GM18517 (cell line): ENCODE measurements around the gene CTAGE6.
A peak's percentile ranks its signal among the peaks of the same experiment; 100 is the strongest.
"Not testable (repeated sequence)": the region's sequence is repeated elsewhere in the genome, so short reads cannot be mapped to it uniquely, and the experiment has no call there.

ENCODE experiments used
- ATAC-seq: cut with Tn5 transposase; IDR thresholded peaks from one replicate; pipeline ENCODE4 v1.9.1; 2021; ENCODE audit warnings: mild to moderate bottlenecking, moderate library complexity; ENCODE audit not compliant: unreplicated experiment

CTAGE6 gene

DNA sequence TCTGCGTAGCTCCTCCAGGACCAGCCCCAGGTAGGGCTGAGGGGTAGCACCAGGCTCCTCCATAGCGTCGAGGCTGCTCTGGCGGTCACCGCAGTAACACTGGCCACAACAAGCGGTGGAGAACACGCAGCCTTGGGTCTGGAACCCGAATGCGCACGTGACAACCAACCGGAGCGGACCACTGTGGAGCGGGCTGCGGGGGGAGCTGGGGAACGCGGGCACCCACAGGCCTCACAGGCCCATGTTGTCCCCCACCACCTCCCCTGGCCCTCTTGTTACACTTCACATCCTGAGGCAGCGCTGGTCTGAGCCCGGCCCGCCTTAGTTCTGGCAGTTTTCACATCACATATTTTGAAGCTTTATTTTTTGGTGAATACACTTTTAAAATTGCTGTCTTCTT, at the start of gene CTAGE6:
TSS of gene CTAGE6 (minus strand) at position 101 of the 400 bp plus-strand sequence. CDS start at position 63, 38 bp downstream.
- ATAC-seq: not testable (repeated sequence)

DNA sequence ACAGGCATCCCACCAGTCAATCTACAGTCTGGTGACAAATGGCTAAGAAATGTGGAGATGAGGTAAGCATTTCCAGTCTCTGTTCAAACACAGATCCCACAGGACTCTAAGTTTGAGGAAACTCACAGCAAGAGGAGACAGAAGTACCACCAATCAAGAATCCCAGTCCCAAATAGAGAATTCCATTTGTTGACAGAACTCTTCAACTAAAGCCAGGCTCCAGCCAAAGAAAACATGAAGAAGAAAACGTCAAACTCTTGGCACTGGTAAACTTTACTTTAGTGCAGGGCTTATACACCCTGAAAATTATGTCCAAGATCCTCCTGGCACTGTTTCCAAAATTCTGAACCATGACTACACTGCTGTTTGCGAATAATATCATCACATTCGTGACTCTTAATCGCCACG, 49.2 kb upstream of the CTAGE6 start:
- ATAC-seq: not testable (repeated sequence)

DNA sequence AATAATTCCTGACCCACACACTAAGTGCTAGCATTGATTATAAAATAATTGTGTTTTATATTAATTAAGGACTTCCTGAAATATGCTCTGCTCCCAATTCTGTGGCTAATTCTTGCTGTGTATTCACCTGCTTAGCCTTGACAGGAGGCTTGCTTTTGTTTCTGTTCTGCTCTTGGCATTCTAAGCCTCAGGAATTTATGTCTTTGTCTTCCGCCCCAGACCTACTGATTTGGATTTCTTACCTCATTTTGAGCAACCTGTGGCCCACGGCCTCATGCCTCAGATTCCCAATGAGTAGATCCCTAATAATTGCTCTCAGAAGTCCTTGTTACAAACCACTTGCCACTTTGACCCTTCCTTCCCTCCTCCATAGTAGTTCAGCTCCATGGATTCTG, 40.4 kb upstream of the CTAGE6 start:
- not testable (repeated sequence) for ATAC-seq

DNA sequence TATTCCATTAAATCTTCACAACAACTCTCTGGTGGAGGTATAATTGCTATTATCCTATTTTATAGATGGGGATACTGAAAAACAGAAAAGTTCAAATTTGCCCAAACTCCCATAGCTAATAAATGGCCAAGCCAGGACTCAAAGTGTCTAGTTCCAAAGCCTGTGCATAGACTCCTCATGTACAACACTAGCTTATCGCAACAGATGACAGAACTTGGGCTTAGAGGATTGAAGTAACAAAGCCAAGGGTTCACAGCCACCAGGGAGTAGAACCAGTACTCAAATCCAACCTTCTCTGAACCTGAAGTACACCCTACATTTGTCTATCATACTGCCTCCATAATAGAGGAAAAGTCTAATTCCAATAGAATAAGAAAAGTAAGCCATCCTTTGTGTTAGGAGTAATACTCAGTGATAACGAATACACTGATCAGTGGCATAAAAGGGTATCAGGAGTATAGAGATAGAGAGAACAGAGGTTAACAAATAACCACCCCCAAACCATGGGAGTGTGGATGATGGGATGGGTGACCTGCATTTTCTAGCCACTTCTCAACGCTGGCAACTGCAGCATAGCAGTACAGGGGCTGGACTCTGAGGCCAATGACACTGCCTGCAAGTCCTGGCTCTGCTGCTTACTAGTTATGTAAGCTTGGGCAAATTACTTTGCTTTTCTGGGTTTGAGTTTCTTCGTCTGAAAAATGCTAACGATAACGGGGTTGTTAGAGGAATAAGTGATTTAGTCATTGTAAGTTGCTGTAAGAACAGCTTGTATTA, 39.8 kb upstream of the CTAGE6 start:
- ATAC-seq: not testable (repeated sequence)

DNA sequence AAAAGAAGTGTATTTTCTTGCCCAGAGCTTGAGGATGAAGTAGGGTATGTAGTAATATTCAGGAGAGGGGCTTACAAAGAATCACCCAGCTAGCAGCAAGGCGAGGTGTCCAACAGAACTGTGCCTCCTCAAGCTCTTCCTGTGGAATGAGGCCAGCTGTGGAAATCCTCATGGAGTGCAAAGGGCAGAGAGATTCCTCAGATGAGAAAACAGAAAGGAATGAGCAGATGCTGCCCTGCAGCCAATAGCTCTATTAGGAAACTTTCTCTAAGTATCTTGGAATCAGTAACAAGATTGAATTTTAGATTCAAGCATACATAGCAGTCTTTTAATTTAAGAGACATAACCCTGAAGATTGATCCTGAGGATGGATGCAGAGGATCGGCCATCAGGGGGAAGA, 38.2 kb upstream of the CTAGE6 start:
- not testable (repeated sequence) for ATAC-seq

DNA sequence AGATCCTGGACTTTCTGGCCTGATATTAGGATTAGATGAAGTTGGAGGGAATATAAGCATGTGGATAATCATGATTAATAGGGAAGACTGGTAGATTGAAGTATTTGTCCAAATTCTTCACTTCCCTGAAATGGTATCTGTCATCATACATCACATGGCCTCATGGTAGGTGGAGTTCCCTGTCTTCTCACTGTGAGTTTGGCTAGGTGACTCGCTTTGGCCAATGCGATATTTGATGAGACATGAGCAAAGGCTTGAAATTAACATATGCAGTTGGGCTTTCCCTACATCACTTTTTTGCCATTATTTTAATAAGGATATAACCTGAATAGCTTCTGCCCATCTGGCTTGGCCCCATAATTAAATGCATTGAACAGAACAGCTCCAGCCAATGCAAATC, 35.1 kb upstream of the CTAGE6 start:
- ATAC-seq: not testable (repeated sequence)

GRCh38 chr7:143785415-143786182, 28.1 kb upstream of the CTAGE6 start:
- not testable (repeated sequence) for ATAC-seq

DNA sequence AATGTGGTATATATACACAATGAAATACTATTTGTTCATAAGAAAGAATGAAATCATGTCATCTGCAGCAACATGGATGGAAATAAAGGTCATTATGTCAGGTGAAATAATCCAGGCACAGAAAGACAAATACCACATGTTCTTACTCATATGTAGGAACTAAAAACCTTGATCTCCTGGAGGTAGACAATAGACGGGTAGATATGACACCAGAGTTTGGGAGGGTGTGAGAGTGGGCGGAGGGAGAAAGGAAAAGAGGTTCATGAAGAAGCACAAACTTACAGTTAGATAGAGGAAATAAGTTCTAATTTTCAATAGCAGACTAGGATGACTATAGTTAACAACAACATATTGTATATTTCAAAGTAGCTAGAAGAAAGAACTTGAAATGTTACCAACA, 22.1 kb upstream of the CTAGE6 start:
- ATAC-seq: not testable (repeated sequence)

- not testable (repeated sequence) for ATAC-seq
Measured at GRCh38 chr7:143772738-143773468, 15.4 kb upstream of the CTAGE6 start.

- not testable (repeated sequence) for ATAC-seq
Measured at GRCh38 chr7:143767531-143767930, 10.0 kb upstream of the CTAGE6 start.

GRCh38 chr7:143765678-143766077, 8.2 kb upstream of the CTAGE6 start:
- ATAC-seq: not testable (repeated sequence)

DNA sequence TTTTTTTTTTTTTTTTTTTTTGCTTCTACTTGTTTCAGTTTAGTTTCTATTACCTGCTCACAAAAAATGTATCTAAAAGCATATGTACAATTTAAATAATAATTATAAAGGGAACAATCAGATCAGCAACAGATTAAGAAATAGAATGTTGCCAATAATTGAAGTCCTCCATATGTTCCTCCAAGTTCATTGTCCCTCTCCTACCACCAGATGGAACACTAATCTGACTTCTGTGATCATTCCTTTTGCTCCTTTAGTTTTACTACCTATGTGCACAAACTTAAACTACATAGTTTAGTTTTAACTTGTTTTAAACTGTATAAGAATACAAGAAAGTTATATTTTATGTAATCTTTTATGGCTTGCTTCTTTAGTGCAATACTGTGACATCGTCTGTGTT, 5.6 kb upstream of the CTAGE6 start:
- not testable (repeated sequence) for ATAC-seq

GRCh38 chr7:143745340-143745739, 12.2 kb downstream of the CTAGE6 start:
- ATAC-seq: not testable (repeated sequence)

GRCh38 chr7:143737037-143737819, 20.3 kb downstream of the CTAGE6 start:
- peak; percentile 62 for ATAC-seq

GRCh38 chr7:143735962-143736361, 21.5 kb downstream of the CTAGE6 start:
- ATAC-seq: no peak

DNA sequence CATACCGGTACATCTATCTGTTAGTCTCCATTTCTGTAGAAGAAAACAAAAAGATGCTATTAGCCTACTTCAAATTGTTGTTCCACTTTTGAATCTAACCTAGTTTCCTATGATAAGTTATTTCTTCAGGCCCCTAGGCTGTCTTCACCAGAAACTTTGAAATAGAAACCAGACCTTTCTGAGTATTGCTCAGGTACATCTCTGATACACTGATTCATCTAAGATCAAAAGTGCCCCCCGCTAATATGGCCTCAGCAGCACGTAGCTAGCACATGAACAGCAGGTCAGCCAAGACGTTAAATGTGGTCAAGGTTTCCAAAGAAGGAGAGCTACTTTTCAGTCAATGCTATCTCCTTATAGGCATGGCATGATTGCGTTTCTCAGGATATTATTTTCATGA, 23.6 kb downstream of the CTAGE6 start:
- ATAC-seq: no peak

GRCh38 chr7:143728333-143728862, 29.1 kb downstream of the CTAGE6 start:
- no peak for ATAC-seq

- peak; percentile 73 for ATAC-seq
Measured at GRCh38 chr7:143727561-143727960, 29.9 kb downstream of the CTAGE6 start.

GRCh38 chr7:143726143-143726542, 31.4 kb downstream of the CTAGE6 start:
- not testable (repeated sequence) for ATAC-seq

DNA sequence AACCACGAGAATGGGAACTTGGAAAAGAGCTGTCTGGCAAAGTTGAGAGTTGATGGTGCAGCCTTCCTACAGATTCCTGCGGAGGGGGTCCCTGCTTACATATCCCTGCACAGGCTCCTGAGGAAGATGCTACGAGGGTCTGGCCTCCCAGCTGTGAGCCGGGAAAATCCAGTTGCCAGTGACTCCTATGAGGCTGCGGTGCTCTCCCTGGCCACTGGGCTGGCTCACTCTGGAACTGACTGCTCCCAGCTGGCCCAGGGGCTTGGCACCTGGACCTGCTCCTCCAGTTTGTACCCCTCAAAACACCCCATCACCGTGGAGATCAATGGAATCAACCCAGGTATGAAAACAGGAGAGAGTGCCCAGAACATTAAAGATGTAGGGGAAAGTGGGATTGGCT, 37.2 kb downstream of the CTAGE6 start:
- not testable (repeated sequence) for ATAC-seq
